HepG2 (cell line): ENCODE results near the gene PRUNE1. TPM values are rescaled to one million over a fixed set of nuclear protein-coding genes. Genes with fewer than 3 reads are reported as not detected.

ENCODE experiments used
- AKAP8 ChIP-seq: sonication (generic); formaldehyde crosslinking; IDR thresholded peaks from 2 replicates; pipeline ENCODE4 v1.5.1; 2020; ENCODE audit warnings: mild to moderate bottlenecking, missing genetic modification reagents
- ARID5B ChIP-seq: IDR thresholded peaks from 2 replicates; pipeline ENCODE4 v1.4.0; 2020; ENCODE audit warnings: mild to moderate bottlenecking, missing genetic modification reagents
- ELF3 ChIP-seq: IDR thresholded peaks from 2 replicates; pipeline ENCODE4 v1.6.1; 2016; ENCODE audit warnings: missing genetic modification reagents, missing compliant biosample characterization
- FOXP1 ChIP-seq, 2 experiments: fragments of 450-650 bp in 1 of 2; IDR thresholded peaks; 2 replicates each; pipeline ENCODE4 v1.6.1; 2017 to 2018; ENCODE audit warnings: antibody characterized with exemption in 1 of 2
- HDAC6 ChIP-seq: fragments of 200-600 bp; sonication (generic); IDR thresholded peaks from 2 replicates; pipeline ENCODE4 v1.7.0; 2017; ENCODE audit warnings: mild to moderate bottlenecking, antibody characterized with exemption, low read length, low read depth
- HES4 ChIP-seq: sonication (generic); formaldehyde crosslinking; IDR thresholded peaks from 2 replicates; pipeline ENCODE4 v1.9.0; 2021; ENCODE audit warnings: mild to moderate bottlenecking, missing genetic modification reagents, borderline replicate concordance
- HMGA1 ChIP-seq: sonication (generic); formaldehyde crosslinking; conservative IDR thresholded peaks from 2 replicates; pipeline ENCODE4 v1.4.0; 2020; ENCODE audit warnings: missing genetic modification reagents
- HNF1B ChIP-seq: sonication (generic); formaldehyde crosslinking; IDR thresholded peaks from 2 replicates; pipeline ENCODE4 v1.5.1; 2020; ENCODE audit warnings: mild to moderate bottlenecking, moderate library complexity, missing genetic modification reagents
- HOXA9 ChIP-seq: sonication (generic); formaldehyde crosslinking; IDR thresholded peaks from 2 replicates; pipeline ENCODE4 v1.8.1; 2022; ENCODE audit warnings: missing genetic modification reagents, mild to moderate bottlenecking, moderate library complexity, borderline replicate concordance
- IKZF4 ChIP-seq: sonication (generic); formaldehyde crosslinking; IDR thresholded peaks from 2 replicates; pipeline ENCODE4 v1.5.1; 2020; ENCODE audit warnings: borderline replicate concordance, mild to moderate bottlenecking, low read depth, missing genetic modification reagents; ENCODE audit errors: not compliant biosample characterization
- MTERF4 ChIP-seq: sonication (generic); formaldehyde crosslinking; IDR thresholded peaks from 2 replicates; pipeline ENCODE4 v1.8.0; 2023; ENCODE audit warnings: mild to moderate bottlenecking, missing genetic modification reagents
- RFX3 ChIP-seq: IDR thresholded peaks from 2 replicates; pipeline ENCODE4 v1.6.1; 2016; ENCODE audit warnings: missing biosample characterization, missing genetic modification reagents
- SRY ChIP-seq: sonication (generic); formaldehyde crosslinking; IDR thresholded peaks from 2 replicates; pipeline ENCODE4 v1.8.0; 2022; ENCODE audit warnings: mild to moderate bottlenecking, missing genetic modification reagents
- TEAD3 ChIP-seq: optimal IDR thresholded peaks from 2 replicates; pipeline ENCODE3; 2016; ENCODE audit warnings: borderline replicate concordance
- XRCC5 ChIP-seq: fragments of 200-400 bp; formaldehyde crosslinking; optimal IDR thresholded peaks from 2 replicates; pipeline ENCODE3; 2017; ENCODE audit warnings: mild to moderate bottlenecking, low read length
- ZBTB21 ChIP-seq: sonication (generic); formaldehyde crosslinking; IDR thresholded peaks from 2 replicates; pipeline ENCODE4 v1.4.0; 2020; ENCODE audit warnings: missing genetic modification reagents
- ZC3H13 ChIP-seq: sonication (generic); formaldehyde crosslinking; IDR thresholded peaks from 2 replicates; pipeline ENCODE4 v1.8.1; 2023; ENCODE audit warnings: mild to moderate bottlenecking, missing genetic modification reagents, moderate library complexity
- ZFYVE20 ChIP-seq: sonication (generic); formaldehyde crosslinking; IDR thresholded peaks from 2 replicates; pipeline ENCODE4 v1.8.0; 2023; ENCODE audit warnings: low read depth, mild to moderate bottlenecking, moderate library complexity, missing genetic modification reagents, borderline replicate concordance
- ZNF20 ChIP-seq: sonication (generic); formaldehyde crosslinking; IDR thresholded peaks from 2 replicates; pipeline ENCODE4 v1.4.0; 2020; ENCODE audit warnings: mild to moderate bottlenecking, moderate library complexity, missing genetic modification reagents
- ZNF331 ChIP-seq: sonication (generic); formaldehyde crosslinking; IDR thresholded peaks from 2 replicates; pipeline ENCODE4 v1.4.0; 2020; ENCODE audit warnings: missing genetic modification reagents
- ZNF337 ChIP-seq: sonication (generic); formaldehyde crosslinking; IDR thresholded peaks from 2 replicates; pipeline ENCODE4 v1.5.1; 2020; ENCODE audit warnings: missing genetic modification reagents, low read depth, mild to moderate bottlenecking, borderline replicate concordance
- ZNF510 ChIP-seq: sonication (generic); formaldehyde crosslinking; IDR thresholded peaks from 2 replicates; pipeline ENCODE4 v1.4.0; 2020; ENCODE audit warnings: low read depth, mild to moderate bottlenecking, missing genetic modification reagents
- ZNF550 ChIP-seq: sonication (generic); formaldehyde crosslinking; IDR thresholded peaks from 2 replicates; pipeline ENCODE4 v1.4.0; 2020; ENCODE audit warnings: mild to moderate bottlenecking, missing genetic modification reagents, borderline replicate concordance
- ZNF792 ChIP-seq: IDR thresholded peaks from 2 replicates; pipeline ENCODE4 v1.6.1; 2016
- polyA plus RNA-seq, 8 experiments: library from polyadenylated mRNA; depleted of rRNA in 3 of 8; stranded (reverse) in 7 of 8; unstranded in 1 of 8; fragments of >200 nt; fragmentation: Illumina TruSeq in 4 of 8; extraction: Trizol in 4 of 8; gene quantifications; 2 replicates each; pipeline versions ENCODE4 v1.2.1 to v1.2.3, GENCODE V29; 2011 to 2016; ENCODE audit warnings: low read depth in 4 of 8, missing spikeins in 1 of 8, mixed read lengths in 1 of 8; ENCODE audit not compliant: insufficient read depth in 1 of 8
- total RNA-seq, 5 experiments: library from RNA; depleted of rRNA; stranded (reverse); fragments of >200 nt; fragmentation: Illumina TruSeq; extraction: Trizol; gene quantifications; 2 replicates each; pipeline ENCODE4 v1.2.3, GENCODE V29; 2016; ENCODE audit warnings: low read depth in 1 of 5

Gene PRUNE1
- total and polyA plus RNA-seq, 2 of the 13 experiments (the other 11 are each of a cell fraction or from before 2014, with no cell fraction given), result 19.0 to 31.9 TPM

- TF ChIP-seq ARID5B (CRISPR knock-in tag) (no peak), ZBTB21 (CRISPR knock-in tag) (no peak), ZNF792 (CRISPR knock-in tag) (peak; percentile 62; the same call in 1 of the 2 replicates), HES4 (CRISPR knock-in tag) (no peak), XRCC5 (no peak), ZNF510 (CRISPR knock-in tag) (0 out of 2 replicates have a peak, but pooled peaks have one; percentile 2), ZNF331 (CRISPR knock-in tag) (no peak), HMGA1 (CRISPR knock-in tag) (no peak), AKAP8 (CRISPR knock-in tag) (no peak), RFX3 (no peak), ELF3 (CRISPR knock-in tag) (peak; percentile 60; the same call in 1 of the 2 replicates), TEAD3 (peak; percentile 74), IKZF4 (CRISPR knock-in tag) (no peak), ZNF337 (0 out of 2 replicates have a peak, but pooled peaks have one; percentile 74), MTERF4 (CRISPR knock-in tag) (no peak), ZFYVE20 (no peak), ZNF20 (CRISPR knock-in tag) (no peak), SRY (CRISPR knock-in tag) (no peak), HDAC6 (no peak), HOXA9 (CRISPR knock-in tag) (0 out of 2 replicates have a peak, but pooled peaks have one; percentile 51), ZNF550 (CRISPR knock-in tag) (no peak), FOXP1 (IDR thresholded peaks at IDR 0.05) (no peak), FOXP1 (CRISPR knock-in tag; IDR thresholded peaks at IDR 0.05) (no peak), HNF1B (CRISPR knock-in tag) (no peak), ZC3H13 (CRISPR knock-in tag) (no peak; the same call in 1 of the 2 replicates)
These were observed 36.4 kb upstream of the PRUNE1 start (continued) for GRCh38 chr1:150971583-150972416.
